HG03025 (cell line): ENCODE results near the gene MTR.

Experiments
- ATAC-seq: cut with Tn5 transposase; IDR thresholded peaks from one replicate; pipeline ENCODE4 v1.9.1; 2021; ENCODE audit warnings: mild to moderate bottlenecking, moderate library complexity; ENCODE audit not compliant: unreplicated experiment, low FRiP score

Gene MTR

DNA sequence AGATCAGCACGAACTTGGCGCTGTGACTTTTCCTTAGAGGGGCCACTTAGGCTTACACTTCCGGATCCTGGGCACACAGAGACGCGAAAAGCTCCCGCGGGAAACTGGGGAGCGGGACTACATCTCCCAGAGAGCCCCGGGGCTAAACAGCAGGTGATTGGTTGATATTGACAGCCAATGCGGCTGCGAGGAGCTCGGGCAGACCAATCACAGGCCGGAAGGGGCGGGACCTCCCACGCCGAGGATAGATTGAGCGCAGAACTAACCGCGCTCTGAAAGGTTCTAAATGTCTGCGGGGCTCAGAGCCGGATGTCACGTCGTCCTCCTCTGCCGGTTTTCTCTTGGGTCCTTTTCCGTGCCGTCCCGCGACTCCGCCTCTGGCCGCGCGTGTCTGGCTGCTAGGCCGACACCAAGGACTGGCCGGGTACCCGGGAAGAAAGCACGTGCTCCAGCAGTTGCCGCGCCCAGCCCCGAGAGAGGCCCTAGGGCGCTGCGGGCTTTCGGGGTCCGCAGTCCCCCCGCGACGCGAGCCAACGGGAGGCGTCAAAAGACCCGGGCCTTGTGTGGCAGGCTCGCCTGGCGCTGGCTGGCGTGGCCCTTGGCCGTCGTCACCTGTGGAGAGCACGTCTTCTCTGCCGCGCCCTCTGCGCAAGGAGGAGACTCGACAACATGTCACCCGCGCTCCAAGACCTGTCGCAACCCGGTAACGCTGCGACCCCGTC is at the start of gene MTR:
MTR (plus strand) TSS at position 258 of the 722 bp plus-strand sequence; CDS start at position 670, 412 bp downstream.
- peak; percentile 97 for ATAC-seq

DNA sequence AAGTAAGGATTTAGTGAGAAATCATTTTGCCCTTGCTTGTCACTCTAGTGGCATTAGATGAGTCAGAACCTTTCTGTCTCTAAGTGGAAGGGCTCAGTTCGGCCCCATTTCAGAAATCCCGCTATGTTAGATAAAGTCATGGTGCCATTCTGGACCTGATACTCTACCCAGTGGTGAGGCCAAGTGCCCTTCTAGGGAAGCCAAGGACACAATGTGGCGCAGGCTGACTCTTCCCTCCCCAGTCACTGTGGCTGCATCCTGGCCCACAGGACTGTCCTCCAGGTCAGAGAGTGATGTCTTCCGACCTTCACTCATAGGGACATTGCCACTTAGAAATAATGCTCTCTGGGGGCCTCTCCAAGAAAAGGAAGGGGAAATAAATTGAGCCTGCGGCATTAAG is 48.3 kb upstream of the MTR start:
- ATAC-seq, result no peak

DNA sequence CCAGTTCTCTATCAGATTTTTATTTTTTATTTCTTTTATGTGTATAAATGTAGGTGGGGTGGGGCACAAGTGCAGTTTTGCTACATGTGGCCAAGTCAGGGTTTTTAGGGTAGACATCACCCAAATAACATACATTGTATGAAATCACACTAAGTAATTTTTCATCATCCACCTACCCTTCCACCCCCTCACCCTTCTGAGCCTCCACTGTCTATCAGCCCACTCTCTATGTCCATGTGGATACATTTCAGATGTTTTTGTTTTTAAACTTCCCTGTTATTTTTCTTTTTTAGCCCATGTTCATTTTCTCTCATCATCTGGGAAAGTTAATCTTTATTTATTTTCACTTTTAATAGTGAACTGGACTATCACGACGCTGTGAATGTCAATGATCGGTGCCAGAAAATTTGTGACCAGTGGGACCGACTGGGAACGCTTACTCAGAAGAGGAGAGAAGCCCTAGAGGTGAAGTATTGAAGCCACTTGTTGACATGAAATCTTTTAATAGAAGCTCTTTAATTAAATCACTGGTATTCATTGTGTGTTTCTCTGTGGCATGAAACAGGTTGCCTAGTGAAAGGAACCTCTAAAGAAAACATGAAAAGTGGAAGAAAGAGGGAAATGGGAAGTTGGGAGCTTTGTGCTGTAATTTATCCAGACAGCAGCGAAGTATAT is 47.6 kb upstream of the MTR start:
- no peak for ATAC-seq

DNA sequence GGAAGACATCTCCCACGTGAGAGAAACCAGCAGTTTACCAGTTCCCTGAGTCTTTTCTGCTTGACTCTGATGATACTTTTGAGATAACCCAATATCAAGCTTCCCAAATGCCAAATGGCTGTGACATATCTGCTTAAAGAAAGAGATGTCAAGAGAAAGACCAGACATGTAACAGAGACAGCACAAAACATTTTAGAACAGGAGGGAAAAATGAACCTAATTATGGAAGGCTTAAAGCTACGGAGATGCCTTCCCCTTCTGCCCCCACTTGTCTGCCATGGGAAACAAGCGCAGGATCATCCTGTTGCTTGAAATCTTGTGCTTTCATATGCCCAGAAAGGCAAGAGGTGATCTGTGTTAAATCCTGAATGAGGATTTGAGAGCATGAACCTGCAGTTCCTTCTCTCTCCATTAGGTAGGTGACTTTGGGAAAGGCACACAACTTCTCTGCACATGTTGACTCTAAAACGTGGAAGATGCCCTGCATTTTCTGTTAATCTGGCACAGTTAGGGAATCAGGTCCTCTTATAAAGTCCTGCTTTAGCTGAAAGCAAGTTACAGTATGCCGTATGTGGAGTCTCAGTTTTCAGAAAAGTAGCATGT is 46.7 kb upstream of the MTR start:
- ATAC-seq, result no peak

DNA sequence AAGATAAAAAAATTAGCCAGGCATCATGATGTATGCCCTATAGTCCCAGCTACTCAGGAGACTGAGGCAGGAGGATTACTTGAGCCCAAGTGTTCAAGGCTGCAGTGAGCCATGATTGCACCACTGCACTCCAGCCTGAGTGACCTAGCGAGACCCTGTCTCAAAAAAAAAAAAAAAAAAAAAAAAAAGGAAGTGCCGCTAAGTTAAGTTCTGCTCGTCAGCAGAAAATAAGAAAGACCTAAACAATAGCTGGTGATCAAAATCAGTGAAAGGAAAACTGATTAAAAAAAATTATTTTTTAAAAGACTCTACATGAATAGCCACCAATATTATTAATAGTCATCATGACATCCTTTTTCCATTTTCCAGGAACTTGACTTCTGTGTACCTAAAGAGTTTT is 44.2 kb upstream of the MTR start:
- no peak for ATAC-seq

DNA sequence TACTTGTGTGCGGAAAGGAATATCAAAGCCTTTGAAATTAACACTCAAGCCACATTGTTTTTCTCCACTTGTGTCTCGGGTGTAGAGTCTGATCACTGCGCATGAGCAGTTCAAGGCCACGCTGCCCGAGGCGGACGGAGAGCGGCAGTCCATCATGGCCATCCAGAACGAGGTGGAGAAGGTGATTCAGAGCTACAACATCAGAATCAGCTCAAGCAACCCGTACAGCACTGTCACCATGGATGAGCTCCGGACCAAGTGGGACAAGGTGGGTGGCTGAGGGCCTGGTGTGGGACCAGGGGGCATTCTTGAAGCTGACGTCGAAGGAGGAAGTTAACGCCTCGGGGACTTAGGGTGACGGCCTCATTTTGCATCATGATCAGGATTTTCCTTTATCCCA is 43.7 kb upstream of the MTR start:
- ATAC-seq, result no peak

DNA sequence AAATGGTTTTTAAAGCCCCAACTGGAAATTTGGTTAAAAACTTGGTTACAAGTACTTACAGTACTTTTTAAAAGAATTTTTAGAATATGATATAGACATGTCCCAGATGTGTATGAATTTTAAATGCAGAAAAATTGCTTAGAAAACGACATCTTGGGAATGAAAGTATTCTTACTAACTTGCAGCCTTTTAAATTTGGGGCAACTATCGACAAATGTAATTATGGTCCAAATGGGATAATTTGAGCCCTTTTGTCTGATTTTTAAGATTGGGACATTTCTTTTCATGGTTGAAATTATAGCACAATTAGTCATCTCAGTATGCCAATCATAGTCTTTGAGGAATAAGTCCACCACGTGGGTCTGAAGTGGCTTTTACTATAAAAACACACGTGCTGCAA is 43.2 kb upstream of the MTR start:
- no peak for ATAC-seq

DNA sequence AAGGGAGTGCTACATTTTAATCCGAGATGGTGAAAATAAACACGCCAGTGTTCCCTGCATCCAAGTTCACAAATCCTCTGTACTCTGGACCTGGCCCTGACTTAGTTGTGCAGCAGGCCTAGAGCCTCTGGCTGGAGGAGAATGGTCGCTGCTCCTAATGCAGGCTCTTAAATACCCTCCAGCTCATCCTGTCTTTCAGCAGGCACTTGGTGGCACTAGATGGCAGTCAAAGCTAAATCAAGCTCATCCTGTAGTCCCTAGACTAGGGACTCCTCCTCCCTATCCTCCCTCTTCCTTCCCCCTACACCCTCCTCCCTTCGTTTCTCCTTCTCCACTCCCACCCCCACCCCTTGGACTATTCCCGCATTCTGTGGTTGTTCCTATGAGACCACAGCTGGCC is 41.6 kb upstream of the MTR start:
- no peak for ATAC-seq

DNA sequence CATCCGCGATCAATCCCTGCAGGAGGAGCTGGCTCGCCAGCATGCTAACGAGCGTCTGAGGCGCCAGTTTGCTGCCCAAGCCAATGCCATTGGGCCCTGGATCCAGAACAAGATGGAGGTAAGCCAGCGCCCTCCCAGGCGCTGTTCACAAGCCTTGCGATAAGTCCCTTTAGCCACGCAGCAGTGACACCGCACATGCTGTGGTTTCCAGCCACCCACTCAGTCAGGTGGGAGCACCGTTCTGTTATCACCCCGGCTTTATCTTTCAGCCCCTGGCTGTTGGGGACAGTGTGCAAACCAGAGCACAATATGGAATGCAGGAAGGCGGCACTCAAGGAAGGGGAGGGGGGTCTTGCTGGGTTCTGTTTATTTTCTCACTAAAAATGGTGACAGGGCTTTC is 41.1 kb upstream of the MTR start:
- no peak for ATAC-seq

DNA sequence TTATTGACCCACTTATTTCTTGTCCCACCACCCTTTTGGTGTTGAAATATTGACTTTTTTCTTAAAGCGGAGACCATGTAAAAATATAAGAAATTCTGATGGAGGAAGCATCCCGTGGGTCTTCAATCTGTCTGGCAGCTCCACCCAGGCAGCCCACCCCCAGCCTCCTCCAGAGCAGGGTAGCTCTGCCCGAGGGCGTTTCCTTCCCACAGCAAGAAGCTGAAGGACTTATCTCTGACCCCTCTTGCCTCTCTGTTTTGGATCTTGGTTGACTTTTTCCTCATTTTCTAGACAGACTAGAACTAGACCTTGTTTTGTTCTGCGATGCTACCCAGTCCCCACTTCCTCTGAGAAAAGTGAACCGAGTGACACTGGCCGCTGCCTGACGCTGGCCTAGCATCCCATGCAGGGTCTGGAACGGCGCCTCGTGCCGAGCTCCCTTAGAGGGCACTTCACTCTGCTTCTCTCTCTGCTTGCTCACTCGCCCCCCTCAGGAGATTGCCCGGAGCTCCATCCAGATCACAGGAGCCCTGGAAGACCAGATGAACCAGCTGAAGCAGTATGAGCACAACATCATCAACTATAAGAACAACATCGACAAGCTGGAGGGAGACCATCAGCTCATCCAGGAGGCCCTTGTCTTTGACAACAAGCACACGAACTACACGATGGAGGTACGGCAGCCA is 40.4 kb upstream of the MTR start:
- no peak for ATAC-seq

DNA sequence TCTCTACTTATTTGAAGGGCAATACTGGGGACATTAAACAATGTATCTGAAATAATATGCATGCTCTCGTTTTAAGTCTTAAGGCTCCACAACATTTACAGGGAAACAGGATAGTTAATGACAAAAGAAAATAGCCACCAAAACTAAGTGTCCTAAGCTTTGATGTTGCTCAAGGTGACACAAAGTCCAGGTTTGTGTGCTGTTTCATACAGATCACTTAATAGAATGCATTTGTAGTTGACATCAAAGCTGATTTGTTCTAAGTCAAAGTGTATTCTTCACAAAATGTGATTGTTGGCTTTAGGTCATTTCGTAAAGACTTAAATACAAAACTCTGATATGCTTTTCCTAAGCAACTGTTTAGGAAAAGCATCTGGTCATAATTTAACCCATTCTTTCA is 37.5 kb upstream of the MTR start:
- ATAC-seq, result no peak

DNA sequence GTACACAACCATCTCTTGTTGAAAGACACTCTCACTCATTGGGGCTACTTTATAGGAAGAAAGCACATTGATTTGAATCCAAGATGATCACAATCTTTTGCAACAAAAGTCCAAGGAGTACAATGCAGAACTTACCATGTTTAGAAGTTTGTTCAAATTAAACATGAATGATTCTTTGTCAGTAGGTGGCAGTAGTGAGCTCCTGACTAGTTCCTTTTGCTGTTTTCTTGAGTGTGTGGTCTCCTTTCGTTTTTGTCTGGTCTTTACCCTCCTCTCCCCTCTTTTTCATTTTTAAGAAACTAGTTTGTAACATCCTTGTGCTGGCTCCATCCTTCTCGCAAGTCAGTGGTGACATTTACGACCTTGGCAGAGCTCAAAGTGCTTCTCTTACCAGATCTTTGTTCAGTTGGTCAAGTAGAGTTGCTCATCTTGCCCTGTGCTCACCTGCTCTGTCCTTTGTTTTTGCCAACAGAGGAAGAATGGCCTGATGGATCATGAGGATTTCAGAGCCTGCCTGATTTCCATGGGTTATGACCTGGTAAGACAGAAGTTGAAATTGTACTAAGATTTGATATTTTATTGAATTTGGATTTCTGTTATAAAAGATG is 35.7 kb upstream of the MTR start:
- ATAC-seq, result no peak

DNA sequence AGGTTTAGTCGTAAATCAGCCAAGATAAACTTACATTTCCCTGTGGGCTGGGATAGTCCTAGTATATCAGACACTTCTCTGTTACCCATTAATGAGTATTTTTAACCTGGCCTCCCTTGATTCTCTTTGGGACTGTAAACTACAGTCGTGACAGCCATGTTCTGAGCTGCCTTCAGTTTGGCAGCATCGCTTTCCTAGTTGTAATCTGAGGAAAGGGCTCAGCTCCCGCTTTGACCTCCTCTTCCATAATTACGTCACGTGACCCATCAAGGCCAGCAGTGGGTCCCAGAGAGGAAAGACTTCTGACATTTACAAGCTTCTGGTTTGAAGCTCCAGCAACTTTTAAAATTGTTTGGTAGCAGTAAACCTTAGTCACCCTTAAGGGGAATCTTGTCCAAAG is 34.6 kb upstream of the MTR start:
- ATAC-seq, result no peak

DNA sequence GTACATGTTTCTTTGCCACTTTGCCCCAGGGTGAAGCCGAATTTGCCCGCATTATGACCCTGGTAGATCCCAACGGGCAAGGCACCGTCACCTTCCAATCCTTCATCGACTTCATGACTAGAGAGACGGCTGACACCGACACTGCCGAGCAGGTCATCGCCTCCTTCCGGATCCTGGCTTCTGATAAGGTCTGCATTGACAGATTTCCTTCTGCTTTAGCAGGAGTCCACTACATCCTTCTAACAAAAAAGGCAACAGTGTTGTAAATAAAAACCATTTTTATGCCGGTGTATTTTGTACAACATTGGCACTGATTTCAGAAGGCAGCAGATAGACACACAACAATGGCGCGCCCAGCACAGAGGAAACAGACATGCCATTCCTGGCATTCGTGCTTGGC is 34.1 kb upstream of the MTR start:
- ATAC-seq, result no peak

DNA sequence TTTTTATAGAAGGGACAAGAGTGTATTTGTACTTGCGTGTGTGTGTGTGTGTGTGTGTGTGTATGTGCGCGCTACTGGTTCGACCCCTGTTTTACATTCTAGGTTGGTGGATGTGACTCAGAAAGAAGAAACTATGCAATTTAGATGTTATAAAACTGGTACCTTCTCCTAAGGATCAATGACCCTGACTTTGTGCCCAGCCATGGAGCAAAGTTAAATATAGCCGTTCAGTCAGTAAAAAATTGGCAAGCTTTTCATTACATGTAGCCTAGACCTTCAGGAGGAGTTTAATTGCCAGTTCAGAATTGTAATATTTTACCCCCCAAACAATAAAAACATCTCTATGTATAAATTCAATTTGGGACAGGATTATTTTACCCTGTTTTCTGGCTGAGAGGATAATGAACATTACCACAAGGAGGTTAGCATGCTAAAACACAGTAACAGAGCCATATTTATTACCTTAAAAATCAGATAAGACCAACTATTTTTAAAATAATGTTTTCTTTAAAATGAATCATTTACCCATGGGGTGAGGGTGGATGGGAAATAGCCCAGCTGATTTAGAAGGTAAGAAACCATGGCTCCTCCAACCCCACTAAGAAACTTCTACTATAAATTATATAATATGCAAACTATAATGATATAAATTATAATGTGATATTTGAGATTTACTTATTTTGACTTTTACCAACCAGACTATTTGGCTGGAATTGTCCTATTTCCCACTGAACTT is 33.5 kb upstream of the MTR start:
- ATAC-seq, result no peak

DNA sequence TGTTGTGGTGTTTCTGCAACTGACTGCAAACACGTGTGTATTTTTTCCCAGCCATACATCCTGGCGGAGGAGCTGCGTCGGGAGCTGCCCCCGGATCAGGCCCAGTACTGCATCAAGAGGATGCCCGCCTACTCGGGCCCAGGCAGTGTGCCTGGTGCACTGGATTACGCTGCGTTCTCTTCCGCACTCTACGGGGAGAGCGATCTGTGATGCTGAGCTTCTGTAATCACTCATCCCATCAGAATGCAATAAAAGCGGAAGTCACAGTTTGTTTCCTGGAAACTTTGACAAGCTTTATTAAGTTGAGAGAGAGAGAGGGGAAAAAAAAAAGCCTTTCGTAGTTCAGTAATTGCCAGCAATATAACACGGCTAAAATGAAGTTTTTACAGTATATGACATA is 32.7 kb upstream of the MTR start:
- no peak for ATAC-seq

DNA sequence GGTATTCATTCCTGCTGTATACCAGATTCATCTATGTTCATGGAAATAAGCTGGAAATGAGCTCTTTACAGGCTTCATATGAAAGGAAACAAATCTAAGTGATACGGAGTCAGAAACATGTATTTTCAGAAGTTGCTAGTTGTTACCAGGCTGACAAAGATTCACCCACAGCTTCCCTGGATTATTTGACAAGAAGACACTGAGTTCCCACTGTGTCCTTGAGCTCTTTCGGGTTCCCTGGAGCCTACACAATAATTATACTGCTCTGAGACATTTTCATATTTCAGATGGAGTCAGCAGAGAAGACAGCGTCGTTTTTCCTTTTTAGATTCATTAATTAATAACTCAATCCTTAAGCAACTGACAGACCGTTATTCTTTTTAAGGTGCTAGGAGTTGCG is 29.3 kb upstream of the MTR start:
- no peak for ATAC-seq

DNA sequence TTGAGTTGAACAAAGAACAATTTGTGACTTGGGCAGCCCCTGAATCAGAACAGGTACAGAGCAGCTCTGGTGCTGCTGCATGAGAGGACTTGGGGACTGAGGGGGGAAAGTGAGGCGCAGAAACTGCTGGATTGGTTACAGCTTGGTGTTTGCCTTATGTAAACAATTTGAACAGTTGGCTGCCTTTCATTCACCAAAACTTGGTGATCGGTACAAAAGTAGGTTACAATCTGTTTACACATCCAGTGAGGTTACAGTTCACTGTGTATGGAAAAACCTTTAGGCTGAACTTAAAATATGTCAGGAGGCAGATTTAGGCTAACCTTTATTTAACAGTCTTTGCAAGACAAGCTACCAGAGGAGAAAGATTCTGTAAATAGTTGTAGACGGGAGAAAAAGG is 28.6 kb upstream of the MTR start:
- no peak for ATAC-seq

DNA sequence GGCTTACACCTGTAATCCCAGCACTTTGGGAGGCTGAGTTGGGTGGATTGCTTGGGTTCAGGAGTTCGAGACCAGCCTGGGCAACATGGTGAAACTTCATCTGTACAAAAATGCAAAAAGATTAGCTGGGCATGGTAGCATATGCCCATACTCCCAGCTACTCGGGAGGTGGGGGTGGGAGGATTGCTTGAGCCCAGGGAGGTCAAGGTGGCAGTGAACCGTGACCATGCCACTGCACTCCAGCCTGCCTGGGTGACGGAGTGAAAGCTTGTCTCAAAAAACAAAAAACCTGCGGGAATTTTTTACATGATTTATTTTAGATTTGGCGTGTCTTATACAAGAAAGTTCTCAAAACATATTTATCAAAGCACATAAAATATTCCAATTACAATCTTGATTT is 27.8 kb upstream of the MTR start:
- no peak for ATAC-seq

DNA sequence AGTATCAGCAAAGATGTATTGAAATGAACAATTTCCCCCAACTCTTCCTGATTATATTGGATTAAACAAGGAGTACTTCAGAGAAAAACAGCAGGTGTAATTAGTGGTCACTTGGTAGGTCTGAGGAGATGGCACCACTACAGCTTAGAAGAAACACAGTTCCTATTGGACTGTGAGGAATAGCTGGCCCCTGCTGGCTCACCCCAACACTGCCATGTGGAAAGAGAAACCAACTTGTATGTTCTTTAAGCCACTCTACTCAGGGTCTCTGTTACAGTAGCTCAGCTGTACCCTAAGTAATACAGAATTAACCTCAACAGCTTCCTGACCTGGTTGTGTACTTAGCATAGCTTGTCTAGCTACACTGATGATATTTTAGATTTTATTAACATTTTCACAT is 26.5 kb upstream of the MTR start:
- no peak for ATAC-seq
